Hepatic stellate cell (primary cell): Measurements from ENCODE around the gene THSD7B.

Experiments used
- DNase-seq: peaks from one replicate; pipeline ENCODE4 v3.0.0; 2011; ENCODE audit warnings: low spot score

THSD7B gene

DNA sequence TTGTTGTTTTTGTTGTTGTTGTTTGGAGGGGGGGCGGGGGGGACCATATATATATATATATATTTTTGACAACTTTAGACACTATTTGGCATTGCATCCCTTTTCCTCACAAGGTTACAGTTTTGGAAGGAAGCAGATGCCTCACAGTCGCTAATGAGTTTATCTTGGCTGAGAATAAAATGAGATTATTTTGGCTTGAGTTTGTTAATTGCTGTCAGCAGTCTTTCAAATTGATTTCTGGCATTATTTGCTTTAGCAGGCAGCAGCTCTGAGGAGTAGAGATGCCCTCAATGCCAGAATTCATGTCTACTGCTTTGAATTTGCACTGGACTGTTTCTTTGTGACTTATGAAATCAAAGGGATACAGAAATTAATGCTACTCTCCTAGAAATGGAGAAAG is 603.8 kb downstream of the THSD7B start:
- DNase-seq, result no peak

- no peak for DNase-seq
These were observed 613.8 kb downstream of the THSD7B start for GRCh38 chr2:137379186-137379585.

GRCh38 chr2:137380610-137381009 is 615.3 kb downstream of the THSD7B start:
- DNase-seq, result no peak

GRCh38 chr2:137381731-137382130 is 616.4 kb downstream of the THSD7B start:
- DNase-seq, result no peak

DNA sequence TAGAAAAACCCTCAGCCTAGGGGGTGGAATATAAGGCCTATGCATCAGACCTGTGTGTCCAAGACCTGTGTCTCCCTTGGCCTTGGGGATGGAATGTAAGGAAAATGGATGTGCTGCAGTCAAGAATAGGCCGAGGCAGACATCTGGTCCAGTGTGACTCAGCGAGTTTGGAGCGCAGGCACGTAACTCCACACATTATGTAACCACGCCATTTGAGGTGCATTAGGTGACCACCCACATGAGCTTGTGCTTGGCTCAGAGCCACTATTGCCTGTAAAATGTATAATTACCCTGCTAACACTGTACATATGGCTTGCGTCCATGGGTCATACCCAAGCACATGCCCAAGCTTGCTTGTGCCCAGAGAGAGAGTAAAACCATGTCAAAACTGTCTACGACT is 618.0 kb downstream of the THSD7B start:
- no peak for DNase-seq

DNA sequence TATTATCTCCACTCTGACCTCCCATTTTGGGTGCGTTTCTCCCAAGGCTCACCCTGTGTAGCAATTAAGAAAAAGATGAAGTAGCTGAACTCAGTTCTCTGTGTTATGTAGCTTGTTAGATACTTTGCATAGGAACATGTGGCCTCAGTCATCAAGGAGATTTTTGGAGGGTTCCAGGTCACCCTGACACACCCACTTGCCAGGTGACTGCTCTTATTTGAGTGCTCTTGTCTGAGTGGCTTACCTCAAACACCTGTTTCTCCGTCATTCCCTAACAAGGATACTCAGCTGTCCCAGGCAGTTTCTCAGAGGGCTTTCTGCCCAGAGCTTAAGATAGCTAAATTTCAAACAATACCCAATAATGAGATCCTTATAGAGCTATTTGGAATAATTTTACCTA is 621.7 kb downstream of the THSD7B start:
- no peak for DNase-seq

DNA sequence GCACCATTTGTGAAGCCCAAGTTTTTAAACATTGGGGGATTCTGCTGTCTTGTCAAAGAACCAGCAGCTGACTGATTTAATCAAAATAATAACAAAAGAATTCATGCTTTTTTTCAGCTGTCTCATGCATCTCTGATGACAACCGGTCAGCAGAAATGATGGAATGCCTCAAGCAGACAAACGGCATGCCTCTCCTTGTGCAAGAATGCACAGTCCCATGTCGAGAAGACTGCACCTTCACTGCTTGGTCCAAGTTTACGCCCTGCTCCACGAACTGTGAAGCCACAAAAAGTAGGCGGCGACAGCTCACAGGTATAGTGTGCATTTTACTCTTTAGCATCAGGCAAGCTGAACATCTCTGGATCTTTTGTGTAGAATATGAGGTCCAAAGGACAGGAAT is 640.2 kb downstream of the THSD7B start:
- no peak for DNase-seq

GRCh38 chr2:137411585-137411984 is 646.2 kb downstream of the THSD7B start:
- DNase-seq, result no peak

DNA sequence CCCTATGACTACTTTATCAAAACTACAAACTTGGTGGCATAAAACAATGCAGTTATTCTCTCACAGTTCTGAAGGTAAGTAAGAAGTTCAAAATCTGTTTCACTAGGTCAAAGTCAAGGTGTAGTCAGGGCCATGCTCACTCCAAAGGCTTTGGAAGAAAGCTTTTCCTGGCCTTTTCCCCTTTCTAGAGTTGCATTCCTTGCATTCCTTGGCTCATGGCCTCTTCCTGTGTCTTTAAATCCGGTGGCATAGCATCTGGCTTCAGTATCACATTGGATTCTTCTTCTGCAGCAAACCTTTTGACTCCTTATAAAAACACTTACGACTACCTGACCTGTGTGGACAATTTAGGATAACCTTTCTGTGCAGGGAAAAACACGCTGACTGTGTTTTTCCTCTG is 655.4 kb downstream of the THSD7B start:
- no peak for DNase-seq

DNA sequence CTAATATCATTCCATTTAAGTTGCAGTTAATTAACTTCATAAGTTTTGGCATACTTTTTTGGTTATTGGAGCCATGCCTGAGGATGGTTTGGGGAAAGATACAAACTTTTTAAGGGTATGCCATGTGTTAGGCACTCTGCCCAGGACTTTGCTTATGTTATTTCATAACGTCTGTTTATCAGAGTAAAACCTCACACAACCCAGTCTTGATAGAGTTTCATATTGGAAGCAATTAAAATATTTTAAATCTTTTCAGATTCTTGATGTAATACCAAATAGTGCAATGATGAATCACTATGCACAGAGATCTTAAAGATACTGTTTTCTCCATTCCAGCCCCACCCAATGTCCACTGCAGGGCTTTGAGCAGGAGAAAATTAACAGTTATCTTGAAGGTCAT is 669.8 kb downstream of the THSD7B start:
- DNase-seq, result no peak

DNA sequence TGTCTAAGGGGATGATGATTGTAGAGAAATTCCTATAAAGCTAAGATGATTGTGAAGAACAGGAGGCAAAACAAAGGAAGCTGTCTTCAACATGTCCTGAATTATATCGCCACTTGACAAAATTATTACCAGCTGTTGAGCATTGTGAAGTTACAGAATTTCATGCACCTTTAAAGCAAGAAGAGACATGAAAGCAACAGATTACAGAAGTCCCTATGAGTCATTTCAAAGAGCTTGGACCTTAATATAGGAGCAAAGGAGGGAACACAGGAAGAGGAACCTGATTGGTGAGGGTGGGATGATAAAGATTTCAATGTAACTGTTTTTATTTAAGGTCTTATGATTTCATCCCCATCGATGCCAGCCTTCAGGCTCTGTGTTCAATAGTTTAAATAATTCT is 672.0 kb downstream of the THSD7B start:
- DNase-seq, result no peak

GRCh38 chr2:137444970-137445369 is 679.6 kb downstream of the THSD7B start:
- DNase-seq, result no peak

GRCh38 chr2:137449454-137449853 is 684.1 kb downstream of the THSD7B start:
- no peak for DNase-seq

DNA sequence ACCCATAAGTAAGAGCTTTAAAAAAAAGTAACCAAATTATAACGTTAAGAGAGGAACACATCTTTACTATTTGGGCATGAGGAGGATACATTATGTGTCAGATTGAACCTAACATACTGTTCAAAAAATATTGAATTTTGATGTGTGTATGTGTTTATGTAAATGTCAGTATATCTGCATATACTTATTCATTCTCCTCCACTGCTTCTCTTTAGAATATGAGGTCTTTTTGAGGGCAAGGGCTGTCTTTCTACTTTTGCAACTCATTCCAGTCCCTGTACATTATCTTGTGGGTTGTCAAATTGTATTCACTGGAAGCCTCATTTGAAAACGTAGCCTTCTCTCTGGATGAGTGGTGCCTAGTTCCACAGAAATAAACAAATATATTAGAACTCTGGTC is 689.5 kb downstream of the THSD7B start:
- no peak for DNase-seq

DNA sequence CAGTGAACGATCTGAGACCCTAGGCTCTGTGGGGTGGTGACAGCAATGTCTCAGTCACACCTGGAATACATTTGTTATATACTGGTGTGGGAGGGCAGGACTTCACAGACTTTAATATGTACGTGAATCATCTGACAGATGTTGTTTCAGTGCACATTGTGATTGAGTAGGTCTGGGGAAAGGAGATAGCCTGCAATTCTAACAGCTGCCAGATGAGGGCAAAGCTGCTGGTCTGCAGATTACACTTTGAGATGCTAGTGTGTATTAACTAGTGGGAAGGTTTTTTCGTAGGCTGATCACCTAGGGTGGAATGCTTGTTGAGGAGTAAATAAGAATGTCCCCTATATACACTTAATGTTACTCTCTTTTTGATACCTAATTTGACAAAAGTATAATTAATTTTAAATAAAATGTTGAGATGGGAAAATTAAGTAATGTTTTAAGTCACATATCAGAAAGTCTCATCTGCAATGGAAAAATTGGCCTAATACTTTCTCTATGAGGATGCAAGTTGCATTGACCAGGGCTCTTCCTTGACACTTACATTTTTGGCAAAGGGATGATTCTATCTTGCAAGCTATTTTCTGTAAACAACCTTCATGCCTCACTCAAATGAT is 702.0 kb downstream of the THSD7B start:
- peak; percentile 2 for DNase-seq

- DNase-seq, result no peak
These were observed 727.9 kb downstream of the THSD7B start for GRCh38 chr2:137493261-137493660.

- DNase-seq, result no peak
These were observed 735.3 kb downstream of the THSD7B start for GRCh38 chr2:137500599-137500998.

GRCh38 chr2:137507237-137507636 is 741.9 kb downstream of the THSD7B start:
- no peak for DNase-seq

GRCh38 chr2:137508739-137509384 is 743.5 kb downstream of the THSD7B start:
- no peak for DNase-seq

DNA sequence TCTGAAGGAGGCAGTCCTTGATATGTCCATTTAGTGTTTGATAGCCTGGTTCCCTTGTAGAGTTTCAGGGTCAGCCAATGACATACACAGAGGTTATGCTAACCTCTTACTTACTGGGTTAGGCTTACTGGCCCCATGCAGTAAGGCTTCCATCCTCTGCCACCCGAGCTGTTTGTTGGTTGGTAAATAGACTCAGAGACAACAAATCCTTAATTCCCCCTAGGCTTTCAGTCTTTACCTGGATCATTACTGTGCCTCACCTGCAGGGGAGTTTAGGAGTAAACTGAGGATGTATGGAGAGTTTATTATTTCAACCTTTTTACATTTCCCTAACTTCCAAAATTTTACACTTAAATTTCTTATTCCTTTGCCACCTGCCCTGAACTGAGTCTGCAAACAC is 746.2 kb downstream of the THSD7B start:
- DNase-seq, result no peak

DNA sequence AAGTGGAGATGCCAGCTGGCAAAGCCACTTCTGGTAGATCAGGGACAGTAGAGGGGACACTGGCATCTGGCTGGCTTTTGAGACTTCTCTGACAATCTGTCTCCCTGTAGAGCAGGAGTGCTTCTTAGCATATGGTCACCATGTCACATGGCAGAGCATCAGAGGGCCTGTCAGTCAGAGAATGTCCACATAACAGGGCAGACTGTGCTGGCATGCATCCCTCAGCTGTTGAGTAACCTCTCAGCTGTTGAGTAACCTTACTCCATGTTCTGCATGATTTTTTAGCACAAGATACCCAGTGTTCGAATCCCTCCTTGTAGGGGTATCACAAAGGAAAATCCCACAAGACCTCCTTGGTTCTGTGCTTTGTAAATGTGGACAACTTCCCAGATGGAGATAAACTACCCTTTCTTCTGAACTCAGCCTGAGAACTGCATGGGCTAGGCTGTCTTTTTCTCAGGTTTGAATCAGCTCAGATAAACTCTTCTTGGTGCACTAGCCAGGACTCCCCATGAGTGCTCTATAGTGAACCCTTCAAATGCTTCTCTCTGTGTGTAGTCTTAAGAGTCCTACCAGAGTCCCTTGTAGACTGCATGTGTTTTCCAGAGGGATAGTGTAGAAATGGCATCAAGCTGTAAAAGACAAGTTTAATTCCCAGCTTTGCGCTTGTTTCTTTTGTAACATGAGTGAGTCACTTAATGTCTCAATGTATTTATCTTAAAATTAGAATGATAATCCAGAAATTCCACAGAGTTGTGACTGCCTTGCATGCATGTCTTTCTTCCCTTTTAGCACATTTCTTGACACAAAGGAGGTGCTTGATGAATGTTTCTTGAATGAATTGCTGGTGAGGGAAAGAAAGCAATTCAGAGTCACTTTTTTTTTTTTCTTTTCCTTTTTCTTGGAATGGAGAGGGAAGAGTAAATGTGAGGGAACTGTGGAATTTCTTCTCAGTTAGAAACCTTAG is 756.6 kb downstream of the THSD7B start:
- DNase-seq, result no peak

- no peak for DNase-seq
These were observed 757.3 kb downstream of the THSD7B start for GRCh38 chr2:137522620-137523011.

- DNase-seq, result no peak
These were observed 758.6 kb downstream of the THSD7B start for GRCh38 chr2:137523931-137524330.
